Memory B cell (primary cell): ENCODE results near the gene PTPRC.
A peak's percentile ranks its signal among the peaks of the same experiment; 100 is the strongest.

Experiments
- ATAC-seq: fragments of 150-1000 bp; cut with Tn5 transposase; 2 replicates; pipeline ENCODE4 v1.10.0; 2021; ENCODE audit warnings: low read depth, mild to moderate bottlenecking, moderate library complexity
- DNase-seq, 2 donors: peaks; one replicate each; pipeline ENCODE4 v3.0.0; 2022; ENCODE audit warnings: low spot score in 2 of 2
- H3K27ac Mint-ChIP-seq: one replicate; pipeline ENCODE4 v1.8.0; 2022; ENCODE audit warnings: mild to moderate bottlenecking, moderate library complexity, mixed read lengths
- H3K27me3 Mint-ChIP-seq: one replicate; pipeline ENCODE4 v1.8.0; 2022; ENCODE audit warnings: mixed read lengths
- H3K36me3 Mint-ChIP-seq: one replicate; pipeline ENCODE4 v1.8.0; 2022; ENCODE audit warnings: mild to moderate bottlenecking, mixed read lengths
- H3K4me1 Mint-ChIP-seq: one replicate; pipeline ENCODE4 v1.8.0; 2022; ENCODE audit warnings: mixed read lengths
- H3K4me3 Mint-ChIP-seq: one replicate; pipeline ENCODE4 v1.8.0; 2022; ENCODE audit warnings: mild to moderate bottlenecking, moderate library complexity, mixed read lengths
- H3K9me3 Mint-ChIP-seq: one replicate; pipeline ENCODE4 v1.8.0; 2022; ENCODE audit warnings: mixed read lengths

The PTPRC gene

DNA sequence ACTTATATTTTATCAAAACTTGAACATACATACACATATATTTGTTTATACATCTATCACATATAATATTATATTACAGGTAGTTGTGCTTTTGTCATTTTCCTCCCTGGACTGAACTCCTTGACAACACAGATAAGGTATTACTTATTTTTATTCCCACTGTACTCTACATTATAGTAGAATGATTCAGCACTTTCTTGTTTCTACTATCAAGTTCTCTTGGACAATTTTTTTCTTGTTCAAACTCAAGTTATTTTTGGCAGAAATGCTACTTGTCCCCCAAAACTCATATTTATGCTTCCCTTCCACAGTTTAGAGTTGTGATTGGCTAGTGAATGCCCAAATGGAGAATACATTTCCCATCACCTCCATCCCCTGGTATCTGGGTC is 10.8 kb upstream of the PTPRC start:
- Mint-ChIP-seq H3K27me3 (no peaks in the 10 kb centered on the region), H3K36me3 (peaks cover 4% of the 10 kb centered on the region), H3K4me3 (peak overlapping the region; percentile 41), H3K4me1 (peaks cover 47% of the 10 kb centered on the region), H3K9me3 (peaks cover 5% of the 10 kb centered on the region), H3K27ac (peak overlapping the region; percentile 66)
- no peak for DNase-seq
- ATAC-seq: no peak

DNA sequence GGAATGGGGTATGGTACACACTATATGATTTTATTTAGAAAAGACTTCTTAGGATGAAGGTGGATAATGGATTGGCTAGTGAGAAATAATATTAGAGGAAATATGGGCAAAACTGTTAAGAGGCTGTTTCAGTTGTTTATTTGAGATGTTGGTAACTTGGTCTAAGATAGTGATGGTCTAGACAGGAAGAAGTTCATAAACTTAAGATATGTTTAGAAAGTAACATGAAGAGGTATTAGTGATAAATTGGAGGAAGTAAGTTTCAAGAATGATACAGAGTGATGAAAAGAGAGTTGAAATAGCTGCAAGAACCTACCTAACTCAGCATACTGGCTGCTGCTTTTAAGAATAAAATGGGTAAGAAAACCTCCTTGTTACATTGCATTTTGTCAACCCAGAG is 9.2 kb upstream of the PTPRC start:
- H3K4me3 Mint-ChIP-seq: no peak overlapping the region
- H3K27ac Mint-ChIP-seq: peak overlapping the region; percentile 25
- no peak for DNase-seq
- H3K4me1 Mint-ChIP-seq: peaks cover 51% of the 10 kb centered on the region
- no peak for ATAC-seq
- H3K27me3 Mint-ChIP-seq: no peaks in the 10 kb centered on the region
- peaks cover 10% of the 10 kb centered on the region for H3K9me3 Mint-ChIP-seq
- H3K36me3 Mint-ChIP-seq: peaks cover 9% of the 10 kb centered on the region

DNA sequence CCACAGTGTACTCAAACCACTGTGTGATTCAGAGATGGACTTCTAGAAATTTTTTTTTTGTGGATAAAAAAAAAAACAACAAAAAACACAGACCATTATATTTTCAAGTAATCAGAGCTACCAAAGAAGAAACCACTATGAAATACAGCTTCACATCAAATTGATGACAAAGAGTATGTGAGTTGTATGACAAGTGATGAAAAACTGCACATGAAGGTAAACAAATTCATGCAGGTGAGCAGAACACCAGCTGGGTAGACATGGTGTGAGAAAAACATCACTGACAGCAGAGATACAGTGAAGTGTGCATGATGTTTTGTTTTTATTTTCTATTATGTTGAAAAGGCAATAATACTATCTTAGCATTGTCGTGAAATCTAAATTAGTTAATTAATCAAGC is 8.0 kb upstream of the PTPRC start:
- Mint-ChIP-seq H3K27ac (no peak overlapping the region), H3K36me3 (peaks cover 9% of the 10 kb centered on the region), H3K4me3 (no peak overlapping the region), H3K4me1 (peaks cover 54% of the 10 kb centered on the region), H3K27me3 (no peaks in the 10 kb centered on the region), H3K9me3 (peaks cover 10% of the 10 kb centered on the region)
- ATAC-seq (no peak), DNase-seq (no peak)

DNA sequence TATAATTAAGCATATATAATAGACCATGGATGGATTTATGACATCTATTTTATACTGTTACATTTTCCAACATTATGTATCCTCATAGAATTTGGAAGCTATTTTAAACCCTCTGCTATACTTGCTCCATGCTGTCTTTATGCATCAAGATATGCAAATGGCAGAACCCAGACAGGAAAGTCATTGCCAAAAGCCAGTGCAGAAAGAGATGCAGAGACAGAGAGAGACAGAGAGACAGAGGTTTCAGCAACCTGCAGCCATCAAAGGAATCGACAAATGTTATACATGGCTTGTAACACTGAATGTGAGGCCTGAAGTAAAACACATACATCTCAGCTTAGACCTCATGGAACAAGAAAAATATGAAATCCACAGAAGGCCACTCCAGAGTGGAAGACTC is 7.5 kb upstream of the PTPRC start:
- ATAC-seq (no peak), DNase-seq (no peak)
- H3K4me3 Mint-ChIP-seq: no peak overlapping the region
- no peak overlapping the region for H3K27ac Mint-ChIP-seq
- no peaks in the 10 kb centered on the region for H3K27me3 Mint-ChIP-seq
- H3K4me1 Mint-ChIP-seq: peaks cover 54% of the 10 kb centered on the region
- H3K36me3 Mint-ChIP-seq: peaks cover 7% of the 10 kb centered on the region
- H3K9me3 Mint-ChIP-seq: peaks cover 8% of the 10 kb centered on the region

DNA sequence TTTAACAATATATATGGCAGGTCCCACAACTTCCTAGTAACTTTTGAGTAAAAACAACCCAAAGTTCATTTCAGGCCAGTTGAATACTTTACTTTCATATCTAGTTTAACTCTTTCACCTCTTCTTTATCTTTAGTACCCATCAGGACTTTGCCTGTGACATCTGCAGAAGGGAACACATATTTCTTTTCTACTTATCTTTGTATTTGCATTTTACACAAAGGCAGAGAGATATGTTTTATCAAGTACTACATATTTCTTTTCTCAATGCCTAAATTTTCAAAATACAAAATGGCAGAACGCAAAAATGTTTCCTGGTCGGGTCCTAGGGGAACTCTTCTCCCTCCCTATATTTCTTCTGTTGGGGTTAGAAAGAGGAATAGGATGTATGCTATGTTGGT is 6.8 kb upstream of the PTPRC start:
- DNase-seq (no peak), ATAC-seq (no peak)
- Mint-ChIP-seq H3K27me3 (no peaks in the 10 kb centered on the region), H3K4me1 (peaks cover 54% of the 10 kb centered on the region), H3K4me3 (no peak overlapping the region), H3K27ac (peak overlapping the region; percentile 43), H3K36me3 (peaks cover 5% of the 10 kb centered on the region), H3K9me3 (peaks cover 5% of the 10 kb centered on the region)

DNA sequence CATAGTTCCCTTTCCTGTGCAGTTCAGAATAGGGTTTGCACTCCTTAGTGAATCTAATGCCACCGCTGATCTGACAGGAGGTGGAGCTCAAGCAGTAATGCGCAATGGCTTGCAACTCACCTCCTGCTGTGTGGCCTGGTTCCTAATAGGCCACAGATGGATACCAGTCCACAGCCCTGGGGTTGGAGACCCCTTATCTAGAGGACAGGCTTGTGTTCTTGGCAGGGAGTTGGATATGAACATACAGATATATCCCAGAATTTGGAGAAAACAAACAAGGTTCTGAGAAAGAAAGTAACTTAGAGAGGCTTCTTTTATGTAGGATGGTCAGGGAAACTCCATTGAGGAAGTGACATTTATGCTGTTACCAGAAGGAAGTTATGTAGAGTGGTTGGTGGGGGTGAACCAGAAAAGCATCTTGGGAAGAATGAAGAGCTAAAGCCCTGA is 5.1 kb upstream of the PTPRC start:
- DNase-seq: peak; percentile 33 to 53
- peaks cover 5% of the 10 kb centered on the region for H3K9me3 Mint-ChIP-seq
- ATAC-seq: peak; percentile 83
- peaks cover 5% of the 10 kb centered on the region for H3K36me3 Mint-ChIP-seq
- peak overlapping the region; percentile 86 for H3K27ac Mint-ChIP-seq
- peaks cover 53% of the 10 kb centered on the region for H3K4me1 Mint-ChIP-seq
- H3K4me3 Mint-ChIP-seq: peak overlapping the region; percentile 40
- no peaks in the 10 kb centered on the region for H3K27me3 Mint-ChIP-seq

DNA sequence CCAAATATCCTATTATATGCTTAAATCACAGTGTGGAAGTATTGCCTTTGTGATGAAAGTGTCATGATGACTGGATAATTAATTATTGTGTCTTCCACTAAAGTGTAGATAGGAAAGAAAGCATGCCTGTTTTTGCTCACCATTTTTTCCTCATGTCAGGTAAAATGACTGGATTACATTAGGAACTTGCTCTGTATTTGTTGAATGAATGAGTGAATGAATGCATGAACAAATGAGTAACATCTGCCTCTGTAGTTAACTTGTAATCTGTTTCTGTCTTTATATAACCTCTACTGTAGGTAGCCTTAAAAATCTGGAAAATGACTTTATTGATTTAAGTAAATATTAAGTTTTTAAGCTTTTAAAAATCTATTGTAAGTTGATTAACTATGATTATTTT is 2.9 kb upstream of the PTPRC start:
- H3K36me3 Mint-ChIP-seq: peaks cover 8% of the 10 kb centered on the region
- peak overlapping the region; percentile 83 for H3K27ac Mint-ChIP-seq
- H3K4me3 Mint-ChIP-seq: no peak overlapping the region
- H3K27me3 Mint-ChIP-seq: no peaks in the 10 kb centered on the region
- peaks cover 43% of the 10 kb centered on the region for H3K4me1 Mint-ChIP-seq
- no peak for ATAC-seq
- H3K9me3 Mint-ChIP-seq: peaks cover 5% of the 10 kb centered on the region
- DNase-seq: no peak

DNA sequence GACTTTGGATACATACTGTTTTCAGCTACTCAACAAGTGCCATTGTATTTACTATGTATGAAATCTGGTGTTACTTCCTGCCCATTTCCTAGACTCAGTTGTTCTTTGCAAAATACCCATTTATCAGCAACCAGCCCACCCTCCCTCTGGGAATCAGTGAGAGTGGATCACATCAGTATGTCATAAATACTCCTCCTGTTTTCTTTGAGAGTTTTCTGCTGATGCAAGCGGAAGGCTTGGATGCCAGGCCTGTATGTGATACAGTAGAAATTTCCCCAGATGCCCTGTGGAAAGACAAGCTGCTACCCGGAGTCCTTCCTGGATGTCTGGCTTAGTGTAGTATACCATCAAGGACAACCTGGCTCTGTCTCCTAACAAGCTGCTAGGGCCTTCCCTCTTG is 2.4 kb upstream of the PTPRC start:
- DNase-seq: no peak
- Mint-ChIP-seq H3K4me1 (peaks cover 41% of the 10 kb centered on the region), H3K9me3 (peaks cover 5% of the 10 kb centered on the region), H3K4me3 (peak overlapping the region; percentile 24), H3K27me3 (no peaks in the 10 kb centered on the region), H3K36me3 (peaks cover 8% of the 10 kb centered on the region), H3K27ac (peak overlapping the region; percentile 83)
- ATAC-seq: no peak

DNA sequence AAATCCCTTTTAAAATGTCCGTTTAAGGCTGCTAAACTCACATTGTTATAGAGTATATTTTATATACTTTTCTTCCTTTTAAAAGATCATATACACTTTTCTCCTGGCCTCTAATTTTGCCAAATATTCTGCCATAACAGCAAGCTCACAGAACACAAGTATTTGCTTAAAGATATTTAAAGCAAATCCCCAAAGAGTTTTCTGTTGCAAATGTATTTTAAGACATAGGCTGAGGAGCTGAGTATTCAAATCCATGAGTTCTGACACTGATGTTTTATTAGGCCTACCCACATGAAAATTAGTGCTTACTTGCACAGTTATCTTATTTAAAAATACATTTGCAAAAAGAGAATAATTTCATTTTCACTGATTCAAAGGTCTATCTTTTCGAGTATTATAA is 1.7 kb upstream of the PTPRC start:
- H3K4me3 Mint-ChIP-seq: peak overlapping the region; percentile 53
- H3K9me3 Mint-ChIP-seq: peaks cover 5% of the 10 kb centered on the region
- H3K27me3 Mint-ChIP-seq: no peaks in the 10 kb centered on the region
- H3K36me3 Mint-ChIP-seq: peaks cover 10% of the 10 kb centered on the region
- H3K4me1 Mint-ChIP-seq: peaks cover 40% of the 10 kb centered on the region
- ATAC-seq (no peak), DNase-seq (no peak)
- H3K27ac Mint-ChIP-seq: peak overlapping the region; percentile 83

DNA sequence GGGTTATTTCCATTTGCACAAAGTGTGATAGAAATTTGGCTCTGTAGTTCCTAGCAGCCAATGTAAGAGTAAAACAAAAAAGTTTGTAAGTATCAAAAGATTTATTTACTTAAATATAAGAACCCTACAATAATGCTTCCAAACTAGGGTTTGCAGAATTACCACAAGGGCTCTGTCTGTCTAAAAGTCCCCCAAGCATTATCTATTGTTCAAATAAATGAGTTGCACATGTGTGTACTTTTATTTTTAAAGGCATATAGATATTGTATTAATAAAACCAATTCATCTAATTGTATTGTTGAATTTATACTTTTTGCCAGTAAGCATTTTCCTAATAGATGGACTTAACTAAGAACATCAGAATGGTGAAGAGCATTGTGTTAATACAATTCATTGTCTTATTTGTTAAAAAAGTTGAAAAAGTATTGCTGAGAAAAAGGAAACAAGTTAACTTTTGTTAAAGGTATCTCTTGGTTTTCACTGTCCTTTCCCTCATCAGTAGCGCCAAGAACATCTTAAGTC is 863 bp upstream of the PTPRC start:
- H3K4me3 Mint-ChIP-seq: peak overlapping the region; percentile 84
- H3K27me3 Mint-ChIP-seq: no peaks in the 10 kb centered on the region
- H3K4me1 Mint-ChIP-seq: peaks cover 47% of the 10 kb centered on the region
- H3K36me3 Mint-ChIP-seq: peaks cover 16% of the 10 kb centered on the region
- DNase-seq (no peak), ATAC-seq (no peak)
- peaks cover 5% of the 10 kb centered on the region for H3K9me3 Mint-ChIP-seq
- peak overlapping the region; percentile 96 for H3K27ac Mint-ChIP-seq

DNA sequence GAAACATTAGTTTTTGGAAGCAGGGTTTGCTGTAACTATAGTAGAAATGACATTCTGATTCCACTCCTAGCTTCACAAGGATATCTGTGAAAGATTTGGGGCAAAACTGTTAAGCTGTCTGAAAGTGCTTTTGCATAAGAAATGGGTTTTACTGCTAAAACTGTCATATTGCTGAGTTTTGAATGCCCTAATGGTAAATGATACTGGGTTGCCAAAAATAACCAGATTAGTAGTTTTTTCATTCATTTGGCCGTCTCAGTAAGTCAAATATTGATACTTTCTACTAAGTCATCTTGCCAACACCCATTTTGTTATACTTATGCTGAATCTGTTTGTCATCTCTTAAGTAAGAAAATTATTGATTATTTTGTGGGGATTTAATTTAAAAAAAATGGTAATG is 399 bp upstream of the PTPRC start:
- DNase-seq: no peak
- H3K4me1 Mint-ChIP-seq: peaks cover 48% of the 10 kb centered on the region
- peak; percentile 2 for ATAC-seq
- H3K27me3 Mint-ChIP-seq: no peaks in the 10 kb centered on the region
- peak overlapping the region; percentile 84 for H3K4me3 Mint-ChIP-seq
- peak overlapping the region; percentile 96 for H3K27ac Mint-ChIP-seq
- H3K36me3 Mint-ChIP-seq: peaks cover 19% of the 10 kb centered on the region
- peaks cover 2% of the 10 kb centered on the region for H3K9me3 Mint-ChIP-seq

DNA sequence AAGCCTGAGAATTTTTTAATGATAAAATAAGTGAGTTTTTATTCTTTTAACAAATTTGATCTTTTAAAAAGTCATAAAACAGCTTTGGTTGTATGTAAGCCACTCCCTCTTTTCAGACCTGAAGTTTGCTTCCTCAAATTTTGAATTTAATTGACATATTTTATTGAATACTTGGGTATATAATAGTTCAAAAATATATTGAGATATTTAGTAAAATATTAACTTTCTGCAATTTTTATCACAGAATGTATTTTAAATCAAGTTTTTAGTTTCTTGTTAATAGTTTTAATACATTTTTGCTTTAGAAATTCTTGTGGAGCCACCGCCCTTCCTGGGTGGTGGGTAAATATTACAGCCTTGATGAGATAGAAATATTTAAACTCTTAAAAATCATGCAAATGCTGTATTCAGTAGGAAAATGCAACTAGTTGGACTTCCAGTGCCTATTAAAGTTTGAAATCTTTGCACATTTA is 867 bp downstream of the PTPRC start:
- peaks cover 46% of the 10 kb centered on the region for H3K4me1 Mint-ChIP-seq
- DNase-seq: no peak

DNA sequence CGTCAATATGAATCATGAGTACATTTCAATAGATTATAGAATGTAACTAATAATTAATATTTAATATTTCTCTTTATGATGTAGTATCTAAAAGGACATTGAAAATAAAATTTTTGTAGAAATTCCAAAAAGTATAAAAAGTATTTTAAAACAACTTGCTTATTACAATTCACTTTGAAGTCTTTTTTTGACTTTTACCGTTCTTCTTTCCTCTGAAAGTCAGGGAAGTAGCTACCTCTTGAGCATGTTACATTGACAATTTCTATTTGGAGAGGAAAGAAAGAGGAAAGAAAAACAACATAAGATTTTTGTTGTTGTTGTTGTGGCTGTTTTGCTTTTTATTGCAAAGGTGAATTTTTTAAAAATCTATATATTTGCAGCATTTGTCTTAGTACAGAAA is 1.3 kb downstream of the PTPRC start:
- no peak for ATAC-seq
- Mint-ChIP-seq H3K27me3 (no peaks in the 10 kb centered on the region), H3K4me1 (peaks cover 48% of the 10 kb centered on the region)

More for the DNA sequence above, 867 bp downstream of the PTPRC start:
- Mint-ChIP-seq H3K27me3 (no peaks in the 10 kb centered on the region), H3K36me3 (peaks cover 20% of the 10 kb centered on the region), H3K9me3 (no peaks in the 10 kb centered on the region), H3K27ac (peak overlapping the region; percentile 96), H3K4me3 (peak overlapping the region; percentile 93)
- no peak for ATAC-seq

DNA sequence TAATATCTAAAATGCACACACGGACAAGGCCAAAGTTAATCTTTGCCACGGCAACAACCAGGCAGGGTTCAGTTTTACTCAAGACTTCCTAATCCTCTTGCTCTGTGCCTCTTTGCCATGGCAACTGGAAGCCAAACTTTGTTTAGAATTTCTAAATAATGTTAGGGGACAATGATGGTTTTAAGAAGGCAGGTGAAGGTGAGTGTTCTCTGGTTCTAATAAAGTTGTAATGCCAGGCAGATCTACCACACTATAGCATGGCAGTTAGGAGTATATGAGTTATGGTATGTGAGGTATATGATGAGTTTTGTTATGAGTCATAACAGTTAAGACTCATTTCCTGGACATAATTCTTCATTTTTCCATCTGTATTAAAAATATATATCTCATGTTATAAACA is 2.7 kb downstream of the PTPRC start:
- no peaks in the 10 kb centered on the region for H3K9me3 Mint-ChIP-seq
- no peaks in the 10 kb centered on the region for H3K27me3 Mint-ChIP-seq
- peaks cover 23% of the 10 kb centered on the region for H3K36me3 Mint-ChIP-seq
- DNase-seq (no peak), ATAC-seq (peak; percentile 11)
- H3K4me3 Mint-ChIP-seq: peak overlapping the region; percentile 91
- H3K4me1 Mint-ChIP-seq: peaks cover 39% of the 10 kb centered on the region
- peak overlapping the region; percentile 80 for H3K27ac Mint-ChIP-seq

More for the DNA sequence above, 1.3 kb downstream of the PTPRC start:
- DNase-seq: no peak
- peaks cover 20% of the 10 kb centered on the region for H3K36me3 Mint-ChIP-seq
- no peaks in the 10 kb centered on the region for H3K9me3 Mint-ChIP-seq
- H3K4me3 Mint-ChIP-seq: peak overlapping the region; percentile 93
- H3K27ac Mint-ChIP-seq: peak overlapping the region; percentile 96

DNA sequence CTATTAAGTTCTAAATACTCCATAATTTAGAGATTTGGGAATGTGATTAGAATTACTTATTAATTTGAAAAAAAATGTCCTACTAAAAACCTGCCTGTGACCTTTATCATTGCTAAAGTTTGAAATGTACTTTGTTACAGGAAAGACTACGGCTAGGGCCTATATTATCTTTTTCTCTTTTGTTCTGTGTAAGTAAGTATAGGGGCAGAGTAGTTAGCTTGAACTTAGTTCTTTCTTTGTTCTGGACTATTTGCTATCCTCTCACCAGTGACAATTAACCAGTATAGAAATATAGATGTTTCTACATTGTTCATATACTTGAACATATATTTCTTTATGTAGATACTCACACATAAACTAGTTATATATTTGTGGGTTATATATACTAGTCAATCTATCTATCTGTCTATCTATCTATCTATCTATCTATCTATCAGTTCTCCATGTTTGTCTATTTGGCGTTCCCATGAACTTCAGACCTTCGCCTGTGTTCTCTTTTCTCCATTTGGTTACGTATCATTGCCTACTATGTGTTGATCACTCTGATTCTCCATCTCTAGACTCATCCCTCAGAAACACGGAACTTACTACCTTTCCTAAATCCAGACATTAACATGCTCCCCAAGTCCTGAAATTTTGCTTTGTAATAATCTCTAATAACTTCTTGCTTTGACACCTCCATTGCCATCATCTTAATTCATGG is 3.3 kb downstream of the PTPRC start:
- DNase-seq (no peak), ATAC-seq (no peak)
- Mint-ChIP-seq H3K9me3 (no peaks in the 10 kb centered on the region), H3K4me3 (peak overlapping the region; percentile 90), H3K4me1 (peaks cover 39% of the 10 kb centered on the region), H3K27ac (peak overlapping the region; percentile 80), H3K36me3 (peaks cover 29% of the 10 kb centered on the region), H3K27me3 (no peaks in the 10 kb centered on the region)
